Activated CD8-positive, alpha-beta memory T cell treated with anti-CD3 and anti-CD28 coated beads, Interleukin-2, amount 50 U/mL, for 48 hours (primary cell): ENCODE results near the gene DOK7.
"Not testable (repeated sequence)": the region's sequence is repeated elsewhere in the genome, so short reads cannot be mapped to it uniquely, and the experiment has no call there.

Source experiments
- DNase-seq: peaks from one replicate; pipeline ENCODE4 v3.0.0-alpha.2; 2020

The DOK7 gene

DNA sequence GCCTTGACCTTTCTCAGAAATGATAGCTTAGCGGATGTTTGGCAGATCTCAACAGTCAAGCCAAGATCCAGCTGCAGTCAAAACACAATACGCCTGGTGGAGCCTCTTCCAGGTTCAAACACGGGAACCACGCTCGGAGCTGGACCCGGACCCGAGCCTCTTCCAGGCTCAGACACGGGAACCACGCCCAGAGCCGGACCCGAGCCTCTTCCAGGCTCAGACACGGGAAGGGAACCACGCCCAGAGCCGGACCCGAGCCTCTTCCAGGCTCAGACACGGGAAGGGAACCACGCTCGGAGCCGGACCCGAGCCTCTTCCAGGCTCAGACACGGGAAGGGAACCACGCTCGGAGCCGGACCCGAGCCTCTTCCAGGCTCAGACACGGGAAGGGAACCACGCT is 48.5 kb downstream of the DOK7 start:
- not testable (repeated sequence) for DNase-seq

DNA sequence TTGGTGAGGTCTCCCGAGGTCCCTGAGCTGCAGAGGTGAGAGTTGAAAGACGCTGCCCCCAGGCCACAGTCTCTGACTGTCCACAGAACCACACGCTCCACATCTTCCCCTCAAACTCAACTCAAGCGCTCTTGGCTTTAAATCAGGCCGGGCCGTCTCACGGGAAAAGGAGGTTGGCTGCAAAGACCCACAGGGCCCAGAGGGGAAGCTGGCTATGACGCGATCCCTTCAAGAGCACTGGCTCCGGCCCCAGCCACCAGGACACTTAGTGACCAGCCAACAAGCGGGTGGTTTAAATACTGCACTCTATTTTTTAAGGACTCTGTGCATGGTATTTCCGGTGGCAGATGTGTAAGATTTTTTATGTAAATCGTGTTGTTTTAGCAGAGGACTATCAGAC is 49.2 kb downstream of the DOK7 start:
- DNase-seq = no peak

DNA sequence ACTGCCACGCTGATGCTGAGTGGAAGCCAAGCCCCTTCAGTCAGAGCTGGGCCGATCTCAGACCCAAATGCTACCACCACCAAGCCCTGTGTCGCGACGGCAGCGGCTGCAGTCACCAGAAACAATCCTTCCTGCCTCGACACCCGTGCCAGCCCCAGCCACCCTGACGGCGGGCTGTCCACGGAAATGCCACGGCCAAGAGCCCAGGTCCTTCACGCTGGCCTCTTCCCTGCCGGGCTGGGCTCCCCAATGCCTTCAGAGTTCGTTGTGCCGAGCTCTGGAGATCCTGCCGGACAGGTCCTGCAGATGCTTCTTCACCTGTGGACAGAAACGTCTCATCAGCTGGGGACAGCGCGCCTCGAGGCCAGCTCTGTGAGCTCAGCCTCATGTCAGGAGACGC is 49.6 kb downstream of the DOK7 start:
- no peak for DNase-seq

DNA sequence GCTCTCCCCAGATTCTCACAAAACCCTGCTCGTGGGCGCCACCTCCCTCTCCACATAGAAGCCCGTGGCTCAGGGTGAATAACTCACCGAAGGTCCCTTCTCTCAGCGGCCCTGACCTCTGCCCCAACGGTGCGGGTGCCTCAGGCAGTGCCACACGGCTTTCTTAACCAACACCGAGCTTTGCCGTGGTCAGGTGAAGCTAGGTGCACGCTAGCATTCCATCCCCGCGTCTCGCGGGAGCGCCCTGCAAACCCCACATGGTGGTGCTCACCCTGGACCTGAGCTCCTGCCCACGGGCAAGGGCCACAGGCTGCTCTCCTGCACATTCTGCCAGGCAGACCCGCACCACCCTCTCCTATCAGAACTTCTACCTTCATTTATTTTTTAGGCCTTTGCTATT is 50.7 kb downstream of the DOK7 start:
- DNase-seq = no peak

DNA sequence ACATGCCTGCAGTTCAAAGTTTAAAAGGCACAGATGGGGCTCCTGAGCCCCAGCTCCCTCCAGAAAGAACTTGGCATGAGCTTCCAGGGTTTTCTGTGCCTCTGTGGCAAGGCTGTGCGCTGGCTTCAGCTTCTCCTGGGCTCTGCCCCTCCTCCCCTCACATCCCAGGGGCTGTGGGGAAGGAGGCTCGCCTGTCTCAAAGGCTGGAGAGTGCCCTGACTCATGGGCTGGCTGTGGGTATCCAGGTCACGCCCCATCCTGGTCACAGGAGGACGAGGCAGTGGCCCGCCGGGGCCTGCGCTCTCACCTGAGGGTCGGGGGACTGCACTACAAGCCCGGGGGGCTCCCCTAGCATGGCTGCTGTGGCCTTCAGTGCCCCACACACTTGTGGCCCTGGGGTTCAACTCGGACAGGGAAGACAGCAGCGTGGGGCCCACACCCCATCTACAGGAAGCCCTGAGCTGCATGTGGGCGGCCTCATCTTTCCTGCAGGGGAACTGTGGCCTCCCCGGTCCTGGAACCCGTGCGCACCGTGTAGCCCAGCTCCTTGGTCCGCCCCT is 51.2 kb downstream of the DOK7 start:
- DNase-seq = no peak

DNA sequence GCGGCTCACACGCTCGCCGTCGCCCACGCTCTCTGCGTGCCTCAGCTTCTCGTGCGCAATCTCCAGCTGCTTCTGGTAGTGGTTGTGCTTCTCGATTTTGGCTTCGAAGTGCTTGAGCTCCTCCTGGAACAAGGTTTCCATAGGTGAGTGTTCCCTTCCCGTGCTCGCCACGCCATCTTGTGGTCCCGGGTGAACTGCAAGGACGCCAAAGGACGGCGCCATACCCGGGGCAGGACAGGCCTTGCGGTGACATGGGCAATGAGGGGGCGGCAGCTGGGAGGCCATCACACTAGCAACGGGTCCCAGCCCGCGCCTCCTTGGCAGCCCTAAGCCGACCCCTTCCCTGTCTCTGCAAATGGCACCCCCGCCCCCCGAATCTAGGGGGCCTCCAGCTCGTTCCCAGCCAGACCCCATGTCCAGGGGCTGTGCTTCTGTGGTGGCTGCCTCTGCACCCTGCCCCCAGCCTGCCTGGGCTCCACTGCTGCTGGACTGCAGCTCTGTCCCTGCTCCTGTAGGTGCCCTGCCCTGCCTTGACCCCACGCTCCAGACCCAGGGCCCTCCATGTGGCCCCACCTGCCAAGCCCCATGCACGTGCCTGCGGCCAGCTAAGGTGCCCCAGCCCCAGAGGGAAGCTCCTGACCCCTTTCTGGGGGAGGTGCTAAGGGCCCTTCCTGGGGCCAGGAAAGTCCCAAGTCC is 51.8 kb downstream of the DOK7 start:
- DNase-seq = no peak

DNA sequence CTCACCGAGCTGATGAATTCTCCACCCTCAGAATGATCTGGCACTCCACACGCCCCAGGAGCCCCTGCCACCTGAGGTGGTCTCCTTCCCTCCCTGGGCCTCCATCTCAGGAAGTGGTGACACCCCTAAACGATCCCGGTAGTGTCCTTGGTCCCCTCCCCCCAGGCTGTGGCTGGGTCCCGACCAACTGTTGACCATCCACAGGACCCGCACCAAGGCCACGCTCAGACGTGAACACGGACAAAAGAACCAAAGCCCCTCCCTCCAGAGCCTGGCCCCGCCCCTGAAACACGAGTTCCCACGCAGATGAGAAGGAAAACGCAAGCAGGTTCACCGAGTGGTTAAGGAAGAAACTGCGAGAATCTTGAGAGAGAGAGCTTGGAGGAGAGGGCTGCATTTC is 52.5 kb downstream of the DOK7 start:
- DNase-seq = no peak

DNA sequence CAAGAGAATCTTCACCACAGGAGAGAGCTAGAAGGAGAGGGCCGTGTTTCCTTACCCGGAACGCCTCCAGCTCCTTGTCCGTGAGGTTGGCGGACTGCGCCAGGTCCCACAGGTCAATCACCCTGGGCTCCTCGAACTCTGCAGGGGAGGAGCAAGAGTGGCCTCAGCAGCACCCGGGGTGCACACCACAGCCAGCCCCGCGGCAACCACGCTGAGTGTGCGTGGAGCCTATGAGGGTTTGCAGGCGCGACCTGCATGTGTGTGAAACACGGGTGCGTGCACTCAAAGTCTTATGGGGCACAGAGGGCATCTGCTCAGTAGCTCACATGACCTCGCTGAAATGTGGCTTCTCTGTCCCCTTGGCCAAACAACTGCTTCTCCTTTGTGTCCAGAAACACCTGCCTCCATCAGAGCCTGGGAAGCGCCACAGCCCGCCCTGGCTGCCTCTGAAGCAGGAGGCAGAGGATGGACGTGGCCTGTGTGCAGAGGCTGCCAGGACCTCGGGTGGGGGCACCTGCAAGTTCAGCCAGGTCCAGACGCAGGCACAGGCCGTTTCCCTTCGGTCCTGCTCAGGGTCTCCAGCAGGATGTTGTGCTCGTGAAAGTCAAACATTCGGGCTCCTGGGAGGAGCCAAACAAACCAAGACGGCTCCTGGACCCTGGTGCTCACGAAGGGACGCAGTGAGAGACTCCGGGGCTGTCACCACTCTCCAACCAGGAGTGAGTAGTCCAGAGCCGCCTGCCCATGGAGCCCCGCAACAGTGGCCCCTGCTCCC is 53.1 kb downstream of the DOK7 start:
- no peak for DNase-seq

DNA sequence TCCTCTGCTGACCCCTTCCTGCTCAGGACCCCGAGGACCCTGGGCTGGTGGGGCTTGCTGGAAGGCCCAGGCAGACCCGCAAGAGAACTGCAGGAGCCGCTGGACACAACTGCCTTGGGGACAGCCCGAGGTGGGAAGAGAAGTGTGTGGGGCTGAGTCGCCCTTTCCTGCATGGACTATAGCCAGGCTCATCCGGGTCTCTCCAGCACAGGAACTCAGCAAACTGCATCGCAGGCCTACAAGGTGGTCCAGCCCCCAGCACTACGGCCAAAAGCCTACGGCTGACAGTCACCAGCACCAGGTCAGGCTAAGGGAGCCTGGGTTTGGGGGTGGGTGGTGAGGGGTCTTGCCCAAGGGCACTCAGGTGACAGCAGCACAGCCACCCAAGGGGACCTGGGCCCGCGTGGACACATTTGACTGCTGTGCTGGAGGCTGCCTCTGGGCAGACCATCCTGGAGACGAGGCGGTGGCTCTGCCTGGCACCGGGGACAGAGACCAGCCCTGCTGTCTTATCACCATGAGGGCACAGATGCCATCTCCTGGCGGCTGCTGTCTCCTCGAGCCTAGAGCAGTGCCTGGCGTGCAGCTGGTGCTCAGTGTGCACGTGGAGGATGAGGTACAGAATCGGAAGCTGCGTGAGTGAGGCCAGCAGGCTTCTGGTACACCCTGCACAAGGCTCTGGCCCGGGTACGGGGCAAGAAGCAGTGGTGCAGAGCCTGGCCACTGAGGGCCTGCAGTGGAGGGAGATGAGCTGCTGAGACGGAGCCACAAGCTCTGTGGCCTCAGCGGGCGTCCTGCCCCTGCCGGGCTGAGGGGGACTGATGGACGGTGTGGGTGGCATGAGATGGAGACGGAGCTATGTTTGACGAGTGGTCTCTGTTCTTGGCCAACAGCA is 54.0 kb downstream of the DOK7 start:
- no peak for DNase-seq

DNA sequence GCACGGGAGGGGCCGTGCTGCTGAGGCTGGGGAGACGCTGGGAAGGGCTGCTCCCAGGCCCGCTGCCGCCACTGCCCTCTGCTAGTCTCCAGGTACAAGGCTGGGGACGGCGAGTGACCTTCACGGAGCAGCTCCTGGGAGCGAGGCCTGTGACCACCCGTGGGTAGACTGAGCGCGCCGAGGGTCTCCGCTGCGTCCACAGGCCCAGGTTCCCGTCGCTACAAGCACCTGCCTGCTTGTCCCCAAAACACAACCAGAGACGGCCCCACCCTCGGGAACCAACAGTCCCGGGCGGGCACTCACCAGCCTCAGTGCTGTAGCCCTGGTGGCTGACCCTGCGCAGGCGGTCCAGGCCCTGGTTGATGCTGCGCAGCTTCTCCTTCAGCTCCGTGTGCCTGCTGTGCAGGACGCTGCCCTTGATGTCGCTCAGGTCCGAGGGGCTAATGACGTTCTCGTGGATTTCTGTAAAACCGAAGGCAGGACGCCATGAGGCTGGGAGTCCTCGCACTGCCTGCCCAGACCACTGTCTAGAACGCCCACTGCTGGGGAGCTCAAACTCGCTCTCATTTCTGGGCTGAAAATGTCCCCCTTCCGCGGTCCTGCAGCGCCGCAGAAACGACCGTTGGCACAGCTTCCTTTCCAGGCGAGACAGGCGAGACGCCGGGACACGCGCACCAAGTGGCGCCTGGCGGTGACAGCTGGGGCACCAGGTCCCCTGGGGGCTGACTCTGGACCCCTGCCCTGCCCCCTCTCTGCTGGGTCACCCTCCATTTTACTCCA is 54.8 kb downstream of the DOK7 start:
- no peak for DNase-seq

DNA sequence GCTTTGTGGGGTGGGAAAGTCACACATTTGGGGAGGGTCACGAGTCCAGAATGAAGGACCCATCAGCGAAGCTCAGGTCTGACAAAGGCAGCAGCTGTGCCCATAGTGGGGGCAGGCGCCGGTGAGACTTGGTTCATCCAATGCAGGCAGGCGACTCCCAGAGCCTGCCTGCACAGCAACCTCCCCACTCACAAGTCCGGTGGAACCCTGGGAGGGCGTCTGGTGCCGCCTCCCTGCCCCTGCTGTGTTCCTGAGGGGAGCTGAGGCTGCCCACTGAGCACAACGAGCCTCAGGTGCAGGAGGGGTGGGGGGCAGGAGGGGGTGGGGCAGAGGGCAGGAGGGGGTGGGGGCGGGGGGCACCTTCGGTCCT is 55.4 kb downstream of the DOK7 start:
- DNase-seq = no peak

DNA sequence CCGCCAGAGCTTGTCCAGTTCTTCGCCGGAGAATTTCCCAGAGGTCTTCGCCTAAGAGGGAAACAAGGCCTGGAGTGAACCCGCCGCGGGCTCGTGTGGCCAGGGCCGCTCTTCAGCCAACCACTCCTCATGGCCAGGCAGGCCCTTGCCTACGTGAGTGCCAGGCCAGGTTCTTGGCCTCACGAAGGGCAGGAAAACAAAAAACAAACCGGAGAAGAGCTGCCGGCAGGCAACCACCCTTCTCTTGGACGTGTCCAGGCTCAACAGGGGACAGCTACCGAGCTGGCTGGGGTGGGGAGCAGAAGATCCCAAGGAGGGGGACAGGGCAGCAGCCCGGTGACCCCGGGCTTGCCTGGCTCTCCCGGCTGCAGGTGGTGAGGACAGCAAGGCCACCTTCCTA is 55.8 kb downstream of the DOK7 start:
- DNase-seq = no peak

DNA sequence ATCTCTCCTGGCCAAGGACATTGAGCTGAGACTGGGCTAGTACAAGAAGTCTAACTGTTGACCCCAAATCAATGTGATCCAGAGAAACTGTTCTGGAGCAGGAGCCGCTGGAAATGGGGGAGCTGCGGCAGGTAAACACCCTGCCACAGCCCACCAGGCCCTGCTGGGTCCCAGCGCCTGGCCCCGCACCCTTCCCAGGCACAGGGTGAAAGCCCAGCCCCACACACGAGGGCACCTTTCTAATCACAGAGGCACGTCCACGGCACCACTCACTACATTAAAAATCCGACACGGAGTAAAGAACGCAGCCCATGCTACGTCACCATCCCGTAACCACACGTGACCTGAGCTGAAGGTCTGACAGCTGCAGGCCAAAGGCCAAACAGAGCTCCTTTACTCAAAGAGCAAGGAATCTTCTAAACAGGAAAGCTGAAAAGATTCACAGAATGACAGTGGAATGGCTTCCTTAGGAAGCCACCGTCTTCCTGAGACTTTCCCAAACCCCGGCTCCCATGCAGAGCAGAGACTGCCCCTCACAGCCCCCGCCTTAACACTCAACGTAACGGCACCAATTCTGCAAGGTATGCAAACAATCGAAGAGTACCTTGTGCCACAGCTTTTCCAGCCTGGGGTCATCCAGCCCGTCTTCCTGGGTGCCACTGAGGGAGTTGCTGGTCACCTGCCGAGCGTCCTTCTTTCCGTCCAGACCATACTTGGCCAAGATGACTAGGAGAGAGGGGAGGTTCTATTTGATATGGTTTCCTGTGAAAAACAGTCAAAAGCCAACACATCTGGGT is 56.6 kb downstream of the DOK7 start:
- no peak for DNase-seq

DNA sequence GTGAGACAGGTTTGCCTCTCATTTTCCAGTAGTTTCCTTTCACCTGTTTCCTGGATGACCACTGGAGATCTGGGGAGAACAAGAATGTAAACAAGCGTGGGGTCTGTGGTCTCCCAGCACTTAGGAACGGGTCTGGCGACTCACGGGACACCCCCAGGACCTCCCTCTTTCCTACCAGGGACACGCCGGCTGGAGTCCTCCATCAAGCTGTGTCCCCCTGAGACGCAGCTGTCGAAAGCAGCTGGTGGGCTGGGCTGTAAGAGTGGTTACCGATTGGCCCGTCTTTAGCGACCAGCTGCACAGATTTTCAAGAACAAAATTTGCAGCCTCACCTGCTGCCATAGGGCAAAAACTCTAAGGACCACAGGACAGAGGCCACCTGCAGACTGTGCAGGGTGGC is 57.2 kb downstream of the DOK7 start:
- DNase-seq = no peak

DNA sequence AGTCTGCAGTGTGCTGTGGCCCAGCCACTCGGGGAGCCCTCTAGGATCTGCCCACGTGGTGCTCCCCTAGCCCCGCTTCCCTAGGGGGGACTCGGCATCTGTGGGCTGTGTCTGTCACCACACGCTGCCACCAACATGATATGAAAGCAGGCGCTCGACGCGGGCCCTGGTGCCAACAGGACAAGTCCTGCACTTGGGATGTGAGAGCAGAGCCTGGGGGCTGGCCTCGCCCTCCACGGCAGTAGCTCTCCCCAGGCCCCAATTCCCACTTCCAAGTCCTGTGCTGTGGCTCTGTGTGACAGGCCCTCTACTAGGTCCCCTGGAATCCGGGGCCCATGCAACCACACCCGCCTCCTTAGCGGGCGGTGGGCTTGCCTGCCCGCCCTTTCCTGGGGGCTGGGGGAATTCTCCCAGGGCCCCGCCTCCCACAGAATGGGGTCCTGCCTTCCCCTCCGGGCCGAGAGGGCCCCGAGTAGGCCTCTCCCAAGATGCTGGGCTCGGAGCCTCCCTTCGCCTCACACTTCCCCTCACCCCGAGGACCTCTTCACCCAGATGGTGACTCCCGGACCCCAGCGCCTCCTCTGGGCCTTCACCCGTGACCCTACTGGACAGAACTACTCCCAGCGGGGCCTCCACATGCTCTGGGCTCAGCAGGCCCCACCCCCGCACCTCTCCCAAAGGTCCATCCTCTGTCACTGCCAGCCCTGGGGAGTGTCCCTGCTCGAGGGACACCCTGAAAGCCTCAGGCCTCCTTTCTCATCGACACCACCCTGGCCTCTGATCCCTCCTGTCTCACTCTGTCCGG is 57.9 kb downstream of the DOK7 start:
- DNase-seq = no peak

DNA sequence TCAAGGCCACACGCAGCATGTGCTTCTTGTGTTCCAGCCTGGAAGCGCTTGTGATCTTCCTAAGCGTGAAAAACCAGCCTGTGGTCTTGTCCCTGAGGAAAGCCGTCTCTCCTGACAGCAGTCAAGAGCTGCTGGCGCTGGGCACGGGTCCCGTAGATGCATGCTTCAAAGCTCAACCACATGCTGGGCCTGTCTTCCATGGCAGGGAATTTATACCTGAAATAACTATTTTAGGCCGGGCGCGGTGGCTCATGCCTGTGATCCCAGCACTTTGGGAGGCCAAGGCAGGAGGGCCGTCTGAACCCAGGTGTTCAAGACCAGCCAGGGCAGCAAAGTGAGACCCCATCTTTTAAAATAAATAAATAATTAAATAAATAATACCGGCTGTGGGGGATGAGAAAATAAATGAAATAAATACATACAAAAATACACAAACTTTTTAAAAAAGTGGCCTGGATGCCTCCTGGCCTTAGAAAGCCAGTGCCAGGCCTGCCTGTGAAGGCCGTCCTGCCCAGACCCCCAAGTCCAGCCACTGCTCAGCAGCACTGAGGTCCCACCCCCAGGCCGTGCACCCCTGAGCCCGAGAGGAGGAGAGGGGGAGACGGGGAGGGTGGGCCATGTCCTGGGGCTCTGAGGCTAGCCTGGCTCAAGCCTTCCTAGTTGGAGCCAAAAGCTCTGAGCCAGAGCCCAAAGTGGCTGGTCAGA is 58.7 kb downstream of the DOK7 start:
- DNase-seq = no peak

DNA sequence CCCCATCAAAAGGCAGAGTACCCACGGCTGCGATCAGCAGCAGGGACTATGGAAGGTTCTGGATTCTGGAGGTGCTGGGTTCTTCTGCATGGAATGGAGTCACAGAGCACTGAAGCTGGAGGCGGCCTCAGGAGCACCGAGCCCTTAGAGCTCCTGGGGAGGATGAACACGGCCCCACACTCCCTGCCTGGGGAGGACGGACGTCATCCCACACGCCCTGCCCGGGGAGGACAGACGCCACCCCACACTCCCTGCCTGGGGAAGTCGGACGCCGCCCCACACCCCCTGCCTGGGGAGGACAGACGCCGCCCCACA is 59.2 kb downstream of the DOK7 start:
- no peak for DNase-seq

DNA sequence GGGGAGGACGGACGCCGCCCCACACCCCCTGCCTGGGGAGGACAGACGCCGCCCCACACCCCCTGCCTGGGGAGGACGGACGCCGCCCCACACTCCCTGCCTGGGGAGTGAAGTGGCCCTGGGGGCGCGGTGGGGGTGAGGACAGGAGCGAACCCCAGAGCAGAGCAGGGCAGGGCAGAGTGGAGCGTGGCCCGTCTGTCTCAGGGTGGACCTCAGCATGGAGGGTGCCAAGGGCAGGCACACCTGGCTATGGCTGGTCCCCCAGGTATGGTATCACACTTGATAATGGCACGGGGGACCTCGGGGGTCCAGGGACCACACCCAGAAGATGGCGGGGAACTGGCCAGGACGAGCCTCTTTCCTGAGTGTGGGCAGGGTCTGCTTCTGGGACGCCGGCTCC is 59.5 kb downstream of the DOK7 start:
- no peak for DNase-seq

DNA sequence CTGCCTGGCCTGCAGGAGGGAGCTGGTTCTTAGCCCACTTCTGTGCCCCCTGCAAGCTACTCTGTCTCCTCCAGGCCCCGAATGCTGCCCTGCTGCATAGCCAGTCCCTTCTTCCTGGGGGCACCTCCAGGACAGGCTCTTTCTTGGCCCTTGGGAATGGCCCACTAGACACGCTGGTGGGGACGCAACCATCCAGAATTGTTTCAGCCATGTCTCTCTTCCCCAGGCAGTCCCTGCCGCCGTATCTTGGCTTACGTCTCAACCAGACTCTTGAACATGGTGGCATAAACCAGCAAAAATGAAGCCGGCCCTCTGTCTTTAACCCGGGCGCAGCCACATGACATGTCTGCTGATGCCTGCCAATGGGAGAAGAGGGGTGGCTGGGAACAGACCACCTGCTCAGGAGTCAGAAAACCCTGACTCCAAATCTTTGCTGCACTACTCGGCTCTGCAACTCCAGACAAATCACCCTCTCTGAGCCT is 60.1 kb downstream of the DOK7 start:
- no peak for DNase-seq

DNA sequence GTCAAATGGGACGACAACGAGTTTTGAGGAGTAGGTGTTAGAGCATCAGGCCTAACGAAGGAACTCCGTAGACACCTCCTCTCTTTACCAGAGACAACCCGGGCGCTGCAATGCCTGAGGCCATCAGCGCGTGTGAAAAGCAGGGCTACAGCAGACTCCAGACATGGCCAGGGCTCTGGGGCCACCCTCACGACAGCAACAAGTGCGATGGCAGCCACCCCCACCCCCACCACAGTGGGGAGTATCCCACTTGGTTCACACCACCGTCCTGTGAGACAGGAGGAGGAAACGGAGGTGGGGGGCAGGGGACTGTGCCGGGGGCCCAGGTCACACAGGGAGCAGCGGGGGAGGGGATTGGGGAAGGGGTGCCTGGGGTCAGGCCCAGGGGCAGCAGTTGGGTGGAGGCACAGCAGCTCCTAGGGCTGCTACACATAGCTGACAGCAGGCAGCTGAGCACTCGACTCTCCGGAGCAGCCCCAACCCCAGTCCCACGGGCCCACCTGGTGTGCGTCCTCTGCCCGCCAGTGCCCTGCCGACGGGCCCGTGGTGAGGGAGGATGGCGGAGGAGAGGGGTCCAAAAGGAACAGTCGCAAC is 60.6 kb downstream of the DOK7 start:
- no peak for DNase-seq
